HG02642 (cell line): ENCODE data around the gene GALNS.

Experiments
- ATAC-seq: cut with Tn5 transposase; IDR thresholded peaks from one replicate; pipeline ENCODE4 v1.9.1; 2021; ENCODE audit warnings: mild to moderate bottlenecking; ENCODE audit not compliant: unreplicated experiment, poor library complexity

GALNS gene

DNA sequence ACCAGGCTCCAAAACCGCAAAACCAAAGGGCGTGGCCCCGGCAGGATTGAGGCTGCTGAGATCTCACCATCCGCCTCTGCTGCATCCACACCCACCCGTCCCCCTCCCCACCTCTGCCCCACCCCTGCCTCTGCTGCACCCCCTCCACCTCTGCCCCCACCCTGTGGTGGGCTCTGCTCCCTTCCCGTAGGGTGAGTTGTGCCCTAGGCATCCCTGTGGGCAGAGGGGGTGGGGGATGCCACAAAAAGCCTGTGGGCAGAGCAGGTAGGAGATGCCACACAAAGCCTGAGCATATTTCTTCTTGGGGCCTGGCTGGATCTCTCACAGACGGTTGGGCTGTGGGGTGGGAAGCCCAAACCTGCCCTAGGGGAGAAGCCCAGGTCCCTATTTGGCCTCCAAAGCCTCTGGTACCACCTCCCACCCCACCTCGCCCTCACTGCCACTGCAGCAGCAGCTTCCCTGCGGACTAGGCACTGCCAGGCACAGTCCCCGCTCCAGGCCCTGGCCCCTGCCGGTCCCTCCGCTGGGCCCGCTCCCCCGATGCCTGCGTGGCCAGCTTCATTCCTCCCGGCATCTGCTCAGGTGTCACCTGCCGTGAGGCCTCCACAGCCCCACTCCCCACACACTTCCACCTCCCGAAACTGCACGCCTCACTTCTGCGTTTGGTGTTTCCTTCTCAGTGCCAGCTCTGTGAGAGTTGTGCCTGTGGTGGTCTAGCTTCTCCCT lies 21.0 kb upstream of the GALNS start:
- no peak for ATAC-seq

- ATAC-seq: no peak
Observed at GRCh38 chr16:88876942-88877526, 20.3 kb upstream of the GALNS start.

GRCh38 chr16:88875703-88876234 lies 19.0 kb upstream of the GALNS start:
- ATAC-seq: no peak

- no peak for ATAC-seq
Observed at GRCh38 chr16:88874938-88875599, 18.3 kb upstream of the GALNS start.

DNA sequence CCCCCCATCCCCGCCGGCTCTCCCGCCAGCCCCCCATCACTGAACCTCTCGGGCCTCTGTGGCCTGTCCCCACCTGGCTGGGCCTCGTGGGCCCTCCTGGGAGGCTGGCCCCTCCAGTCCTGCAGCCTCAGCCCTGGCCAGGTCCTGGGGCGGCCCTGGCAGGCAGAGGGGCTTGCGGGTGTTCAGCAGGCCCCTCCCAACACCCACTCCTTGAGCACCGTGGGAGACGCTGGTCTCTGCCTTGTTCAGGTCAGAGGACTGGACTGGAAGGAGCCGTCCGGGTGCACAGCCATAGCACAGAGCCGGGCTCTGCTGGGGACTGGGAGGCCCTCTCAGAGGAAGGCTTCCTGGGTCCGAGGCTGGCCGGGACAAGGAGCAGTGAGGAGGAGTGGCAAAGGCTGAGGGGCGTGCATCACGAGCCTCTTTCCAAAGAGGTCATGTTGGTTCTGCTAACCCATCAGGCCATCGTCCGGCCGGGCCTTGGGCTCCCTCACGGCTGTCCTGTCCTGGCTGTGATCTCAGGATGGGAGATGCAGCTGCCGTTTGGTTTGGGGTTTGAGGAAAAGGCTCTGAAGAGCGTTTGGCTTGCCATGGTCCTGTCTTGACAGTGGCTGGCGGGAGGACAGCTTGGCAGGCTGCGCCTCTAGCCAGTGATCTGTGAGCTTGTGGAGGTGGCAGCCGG lies 16.0 kb upstream of the GALNS start:
- ATAC-seq: no peak

GRCh38 chr16:88871730-88872416 lies 15.1 kb upstream of the GALNS start:
- no peak for ATAC-seq

DNA sequence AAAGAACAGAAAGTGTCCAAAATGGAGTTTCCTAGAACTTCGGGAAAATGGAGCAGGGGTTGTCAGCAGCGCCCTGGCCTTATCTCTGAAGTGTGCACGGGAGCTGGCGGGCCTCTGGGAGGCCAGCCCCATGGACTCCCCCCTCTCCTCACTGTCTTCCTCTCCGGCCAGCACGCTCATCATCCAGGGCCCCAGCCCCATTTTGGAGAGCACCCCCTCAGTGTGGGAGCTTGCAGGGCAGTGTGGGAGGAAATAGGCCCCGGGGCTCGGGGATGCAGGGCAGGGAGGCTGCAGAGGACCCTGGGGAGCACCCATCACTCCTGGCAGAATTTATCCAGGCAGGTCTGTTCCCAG lies 14.6 kb upstream of the GALNS start:
- ATAC-seq: no peak

GRCh38 chr16:88870608-88871348 lies 14.0 kb upstream of the GALNS start:
- no peak for ATAC-seq

- no peak for ATAC-seq
Observed at GRCh38 chr16:88869673-88869980, 12.9 kb upstream of the GALNS start.

- ATAC-seq: no peak
Observed at GRCh38 chr16:88868974-88869672, 12.4 kb upstream of the GALNS start.

DNA sequence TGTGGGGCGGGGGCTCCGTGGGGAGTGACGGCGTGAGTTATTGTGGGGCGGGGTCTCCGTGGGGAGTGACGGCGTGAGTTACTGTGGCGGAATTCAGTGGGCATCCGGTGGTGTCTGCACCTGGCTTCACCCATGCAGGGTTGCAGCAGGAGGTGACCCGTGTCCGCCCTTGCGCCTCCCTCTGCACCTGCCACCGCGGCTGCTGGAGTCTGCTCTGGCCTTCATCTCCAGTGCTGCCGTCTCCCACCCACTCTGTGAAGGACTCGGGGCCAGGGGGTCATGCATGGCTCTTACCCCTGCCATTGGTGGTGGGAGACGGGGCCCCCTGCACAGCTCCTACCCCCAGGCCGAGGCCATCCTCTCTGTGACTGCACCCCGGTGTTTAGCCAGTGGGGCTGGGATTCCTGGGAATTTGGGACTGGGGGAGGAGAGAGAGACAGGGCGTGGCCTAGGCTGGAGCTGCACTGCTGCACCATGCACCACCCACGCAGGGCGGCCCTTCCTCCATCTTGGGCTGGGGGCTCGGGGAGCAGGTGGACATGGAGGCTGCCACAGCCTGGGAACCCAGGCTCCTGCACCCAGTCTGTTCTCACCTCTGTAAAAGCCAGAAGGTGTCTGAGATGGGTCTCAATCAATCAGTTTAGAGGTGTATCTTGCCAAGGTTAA lies 11.0 kb upstream of the GALNS start:
- ATAC-seq: no peak

GRCh38 chr16:88866151-88866920 lies 9.6 kb upstream of the GALNS start, which contains the start of gene PABPN1L:
PABPN1L (minus strand) TSS chr16:88866660; CDS start chr16:88866606, 54 bp downstream.
- ATAC-seq: no peak

- no peak for ATAC-seq
Observed at GRCh38 chr16:88865742-88866141, 9.0 kb upstream of the GALNS start.

- no peak for ATAC-seq
Observed at GRCh38 chr16:88865310-88865709, 8.6 kb upstream of the GALNS start.

DNA sequence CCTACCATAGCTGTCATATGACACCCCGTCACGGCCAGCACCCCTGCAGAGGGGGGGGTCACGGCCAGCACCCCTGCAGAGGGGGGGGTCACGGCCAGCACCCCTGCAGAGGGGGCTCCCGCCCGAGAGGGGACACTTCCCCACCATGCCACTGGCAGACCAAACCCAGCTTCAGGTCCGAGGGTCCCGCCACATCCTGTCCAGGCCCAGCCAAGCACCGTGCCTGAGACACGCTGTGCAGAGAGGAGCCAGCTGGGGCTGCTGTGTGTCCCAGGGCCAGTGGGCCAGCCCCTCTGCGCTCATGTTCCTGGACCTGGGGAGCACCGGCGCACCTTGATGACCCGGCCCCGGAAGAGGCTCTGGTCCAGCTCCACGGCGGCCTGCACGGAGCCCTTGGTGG lies 7.8 kb upstream of the GALNS start:
- no peak for ATAC-seq

DNA sequence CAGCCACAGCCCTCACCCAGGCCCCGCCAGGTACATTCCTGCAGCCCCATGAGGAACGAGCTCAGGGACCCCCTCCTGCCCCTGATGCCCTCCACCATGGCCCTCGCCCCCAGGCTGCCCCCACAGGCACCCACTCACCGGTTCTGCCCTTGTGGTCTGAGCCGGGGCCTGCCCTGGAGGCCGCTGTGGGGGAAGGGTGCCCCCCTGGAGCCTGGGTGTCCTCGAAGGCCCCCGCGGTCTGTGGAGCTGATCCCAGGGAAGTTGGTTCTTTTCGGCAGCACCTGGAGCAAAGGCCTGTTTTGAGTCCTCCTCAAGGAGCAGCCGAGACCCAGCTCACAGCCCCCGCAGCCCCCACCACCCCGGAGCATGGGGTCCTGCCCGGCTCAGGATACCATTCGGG lies 7.4 kb upstream of the GALNS start:
- ATAC-seq: no peak

DNA sequence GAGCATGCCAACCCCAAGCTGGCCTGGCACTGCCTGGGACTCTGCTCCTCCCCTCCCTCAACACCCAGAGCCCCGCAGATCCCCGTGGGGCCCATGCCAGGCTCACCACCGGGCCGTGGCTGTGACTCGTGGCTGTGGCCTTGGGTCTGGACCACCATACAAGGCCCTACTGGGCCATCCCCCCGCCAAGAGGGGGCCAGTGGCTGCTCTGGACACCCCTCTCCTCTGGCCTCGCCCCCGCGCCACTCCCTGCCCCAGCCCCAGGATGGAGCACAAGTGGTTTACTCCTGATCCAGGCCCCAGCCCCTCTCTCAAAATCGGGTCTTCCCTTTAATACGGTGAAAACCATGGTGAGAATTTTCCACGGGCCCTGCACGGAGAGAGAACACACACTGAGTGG lies 6.7 kb upstream of the GALNS start:
- ATAC-seq: no peak

GRCh38 chr16:88862968-88863367 lies 6.2 kb upstream of the GALNS start:
- no peak for ATAC-seq
